ENCODE results near the gene SORCS2. TPM values are rescaled to one million over a fixed set of nuclear protein-coding genes. Genes with fewer than 3 reads are reported as not detected.

Gene SORCS2
- total RNA-seq, 1 donor from 2014 or later, result not detected

DNA sequence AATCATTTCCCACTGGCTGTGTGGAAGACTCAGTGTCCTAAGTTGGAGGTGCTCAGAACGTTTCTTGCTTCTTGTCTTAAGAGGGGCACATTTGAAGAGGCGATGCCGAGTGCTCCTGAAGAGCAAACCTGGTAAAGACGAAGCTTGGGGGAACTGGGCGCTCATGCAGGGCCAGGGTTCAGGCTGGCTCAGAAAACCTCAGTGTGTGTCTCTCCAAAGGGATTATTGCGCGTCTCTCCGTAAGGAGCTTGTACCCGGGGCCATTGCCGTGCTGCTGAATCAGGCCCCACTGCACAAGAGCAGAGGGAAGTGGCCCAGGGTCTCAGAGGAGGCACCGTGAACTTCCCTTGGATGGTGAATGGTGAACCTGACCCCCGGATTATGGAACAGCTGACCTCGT lies 198.0 kb downstream of the SORCS2 start:
- POLR2A ChIA-PET, result no interaction called here
- intact Hi-C loops (cut with micrococcal nuclease), result no loop called here
- Mint-ChIP-seq H3K36me3 (ENCODE audit: low read depth) (no peaks in the 10 kb centered on the region), H3K27me3 (no peaks in the 10 kb centered on the region), H3K4me3 (no peak overlapping the region), H3K27ac (no peak overlapping the region), H3K4me1 (no peaks in the 10 kb centered on the region), H3K9me3 (peaks cover 6% of the 10 kb centered on the region)
- TF ChIP-seq, protein P1, sequence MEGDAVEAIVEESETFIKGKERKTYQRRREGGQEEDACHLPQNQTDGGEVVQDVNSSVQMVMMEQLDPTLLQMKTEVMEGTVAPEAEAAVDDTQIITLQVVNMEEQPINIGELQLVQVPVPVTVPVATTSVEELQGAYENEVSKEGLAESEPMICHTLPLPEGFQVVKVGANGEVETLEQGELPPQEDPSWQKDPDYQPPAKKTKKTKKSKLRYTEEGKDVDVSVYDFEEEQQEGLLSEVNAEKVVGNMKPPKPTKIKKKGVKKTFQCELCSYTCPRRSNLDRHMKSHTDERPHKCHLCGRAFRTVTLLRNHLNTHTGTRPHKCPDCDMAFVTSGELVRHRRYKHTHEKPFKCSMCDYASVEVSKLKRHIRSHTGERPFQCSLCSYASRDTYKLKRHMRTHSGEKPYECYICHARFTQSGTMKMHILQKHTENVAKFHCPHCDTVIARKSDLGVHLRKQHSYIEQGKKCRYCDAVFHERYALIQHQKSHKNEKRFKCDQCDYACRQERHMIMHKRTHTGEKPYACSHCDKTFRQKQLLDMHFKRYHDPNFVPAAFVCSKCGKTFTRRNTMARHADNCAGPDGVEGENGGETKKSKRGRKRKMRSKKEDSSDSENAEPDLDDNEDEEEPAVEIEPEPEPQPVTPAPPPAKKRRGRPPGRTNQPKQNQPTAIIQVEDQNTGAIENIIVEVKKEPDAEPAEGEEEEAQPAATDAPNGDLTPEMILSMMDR (IDR thresholded peaks at IDR 0.05), result no peak
- ATAC-seq (ENCODE audit: low read depth) (no peak), DNase-seq (no peak)
- CTCF ChIA-PET, result no interaction called here

DNA sequence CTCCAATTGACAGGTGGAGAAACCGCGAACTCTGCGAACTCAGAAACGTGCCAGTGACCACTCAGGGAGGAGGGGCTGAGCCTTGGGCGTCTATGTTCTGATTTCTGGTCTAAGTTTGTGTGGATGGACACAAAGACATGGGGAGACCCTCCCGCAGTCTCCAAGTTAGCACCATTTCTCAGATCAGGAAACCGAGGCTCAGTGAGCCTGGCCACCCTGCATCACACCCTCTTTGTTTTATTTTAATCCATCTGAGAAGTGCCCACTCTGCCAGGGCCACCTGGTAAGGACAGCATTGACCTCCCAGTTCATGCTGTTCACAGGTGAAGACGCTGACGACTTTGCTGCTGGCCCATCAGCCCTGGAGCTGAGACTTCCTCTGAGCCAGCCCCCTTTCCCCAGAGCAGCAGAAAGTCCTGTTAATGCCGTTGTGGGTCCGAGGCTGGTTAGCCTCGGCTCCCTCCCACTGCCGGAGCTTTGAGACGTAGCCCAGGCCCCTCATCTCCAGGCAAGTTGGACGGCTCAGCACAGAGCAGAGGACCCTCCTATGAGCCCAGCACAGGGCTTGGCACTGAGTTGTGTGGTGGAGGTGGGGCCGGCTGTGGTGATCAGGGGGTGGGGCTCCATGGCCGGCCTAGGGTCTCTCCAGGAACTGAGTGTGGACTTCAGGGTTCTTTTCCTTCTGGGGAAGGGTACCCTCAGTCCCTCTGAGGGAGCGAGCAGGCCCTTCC lies 198.7 kb downstream of the SORCS2 start:
- Mint-ChIP-seq H3K4me1 (no peaks in the 10 kb centered on the region), H3K4me3 (no peak overlapping the region), H3K27me3 (no peaks in the 10 kb centered on the region), H3K27ac (no peak overlapping the region), H3K9me3 (peaks cover 6% of the 10 kb centered on the region), H3K36me3 (ENCODE audit: low read depth) (no peaks in the 10 kb centered on the region)
- intact Hi-C loops (cut with micrococcal nuclease), result no loop called here
- ChIA-PET CTCF (interaction anchor here (0.6 kb wide), 1 partner anchor 1527 kb away, joined by 3 read pairs; no protein-coding TSS in a partner anchor), POLR2A (no interaction called here)
- no peak for ATAC-seq (ENCODE audit: low read depth)
- TF ChIP-seq, protein P1 (IDR thresholded peaks at IDR 0.05), result no peak
- DNase-seq, result no peak

GRCh38 chr4:7391637-7392437 lies 199.5 kb downstream of the SORCS2 start:
- H3K36me3 Mint-ChIP-seq (ENCODE audit: low read depth), result no peaks in the 10 kb centered on the region
- H3K27ac Mint-ChIP-seq, result no peak overlapping the region
- intact Hi-C loops (cut with micrococcal nuclease), result no loop called here
- no peak for DNase-seq
- POLR2A ChIA-PET, result no interaction called here
- no peak overlapping the region for H3K4me3 Mint-ChIP-seq
- CTCF ChIA-PET, result interaction anchor here (0.6 kb wide), 1 partner anchor 1526 kb away, joined by 3 read pairs; no protein-coding TSS in a partner anchor
- H3K4me1 Mint-ChIP-seq, result no peaks in the 10 kb centered on the region
- TF ChIP-seq, protein P1 (IDR thresholded peaks at IDR 0.05), result no peak
- peaks cover 6% of the 10 kb centered on the region for H3K9me3 Mint-ChIP-seq
- H3K27me3 Mint-ChIP-seq, result no peaks in the 10 kb centered on the region
- no peak for ATAC-seq (ENCODE audit: low read depth)

GRCh38 chr4:7392438-7393421 lies 200.4 kb downstream of the SORCS2 start:
- H3K4me1 Mint-ChIP-seq, result no peaks in the 10 kb centered on the region
- intact Hi-C loops (cut with micrococcal nuclease), result no loop called here
- peaks cover 2% of the 10 kb centered on the region for H3K9me3 Mint-ChIP-seq
- DNase-seq (no peak), ATAC-seq (ENCODE audit: low read depth) (no peak)
- H3K4me3 Mint-ChIP-seq, result no peak overlapping the region
- CTCF ChIA-PET, result no interaction called here
- TF ChIP-seq, protein P1 (IDR thresholded peaks at IDR 0.05), result no peak
- no peak overlapping the region for H3K27ac Mint-ChIP-seq
- H3K36me3 Mint-ChIP-seq (ENCODE audit: low read depth), result no peaks in the 10 kb centered on the region
- H3K27me3 Mint-ChIP-seq, result no peaks in the 10 kb centered on the region
- POLR2A ChIA-PET, result no interaction called here

Measured in activated B cell treated with CpG ODN at 0.5 μM for 24 hours (primary cell).